Measurements from ENCODE around the gene SHLD2.
"Not testable (repeated sequence)": the region's sequence is repeated elsewhere in the genome, so short reads cannot be mapped to it uniquely, and the experiment has no call there.

The SHLD2 gene

GRCh38 chr10:87225148-87225547 lies 130.1 kb downstream of the SHLD2 start, which contains the start of gene NUTM2A:
Gene NUTM2A, plus strand, starts transcription at chr10:87225448. Its CDS starts 383 bp downstream, at chr10:87225831.
- H3K79me2 ChIP-seq (ENCODE audit: insufficient read depth, low read depth); H3K9ac ChIP-seq; H3K4me3 ChIP-seq (IDR thresholded peaks at IDR 0.05; ENCODE audit: insufficient read depth, low read depth, low read length); H3K27me3 ChIP-seq (ENCODE audit: insufficient read depth, low read depth); H3K27ac ChIP-seq; H3K4me2 ChIP-seq; H4K20me1 ChIP-seq (ENCODE audit: insufficient read depth); H3K4me1 ChIP-seq (ENCODE audit: low read depth, poor library complexity, severe bottlenecking); H3K36me3 ChIP-seq (ENCODE audit: insufficient read depth); H2AFZ ChIP-seq (ENCODE audit: low read depth): not testable (repeated sequence)

- not testable (repeated sequence) for H3K4me2 ChIP-seq; H3K79me2 ChIP-seq (ENCODE audit: insufficient read depth, low read depth); H3K9ac ChIP-seq; H3K4me3 ChIP-seq (IDR thresholded peaks at IDR 0.05; ENCODE audit: insufficient read depth, low read depth, low read length); H3K36me3 ChIP-seq (ENCODE audit: insufficient read depth); H2AFZ ChIP-seq (ENCODE audit: low read depth); H3K27me3 ChIP-seq (ENCODE audit: insufficient read depth, low read depth); H4K20me1 ChIP-seq (ENCODE audit: insufficient read depth); H3K4me1 ChIP-seq (ENCODE audit: low read depth, poor library complexity, severe bottlenecking); H3K27ac ChIP-seq
Observed at GRCh38 chr10:87228247-87228646, 133.2 kb downstream of the SHLD2 start.

GRCh38 chr10:87229211-87229610 lies 134.2 kb downstream of the SHLD2 start:
- H4K20me1 ChIP-seq (ENCODE audit: insufficient read depth); H3K4me3 ChIP-seq (IDR thresholded peaks at IDR 0.05; ENCODE audit: insufficient read depth, low read depth, low read length); H3K4me1 ChIP-seq (ENCODE audit: low read depth, poor library complexity, severe bottlenecking); H3K27ac ChIP-seq; H2AFZ ChIP-seq (ENCODE audit: low read depth); H3K79me2 ChIP-seq (ENCODE audit: insufficient read depth, low read depth); H3K9ac ChIP-seq; H3K27me3 ChIP-seq (ENCODE audit: insufficient read depth, low read depth); H3K4me2 ChIP-seq; H3K36me3 ChIP-seq (ENCODE audit: insufficient read depth): not testable (repeated sequence)

- H2AFZ ChIP-seq (ENCODE audit: low read depth); H3K27me3 ChIP-seq (ENCODE audit: insufficient read depth, low read depth); H4K20me1 ChIP-seq (ENCODE audit: insufficient read depth); H3K9ac ChIP-seq; H3K4me3 ChIP-seq (IDR thresholded peaks at IDR 0.05; ENCODE audit: insufficient read depth, low read depth, low read length); H3K27ac ChIP-seq; H3K79me2 ChIP-seq (ENCODE audit: insufficient read depth, low read depth); H3K36me3 ChIP-seq (ENCODE audit: insufficient read depth); H3K4me2 ChIP-seq; H3K4me1 ChIP-seq (ENCODE audit: low read depth, poor library complexity, severe bottlenecking): not testable (repeated sequence)
Observed at GRCh38 chr10:87234854-87235253, 139.8 kb downstream of the SHLD2 start.

GRCh38 chr10:87237244-87237643 lies 142.2 kb downstream of the SHLD2 start:
- H3K36me3 ChIP-seq (ENCODE audit: insufficient read depth); H3K27ac ChIP-seq; H3K4me2 ChIP-seq; H3K4me3 ChIP-seq (IDR thresholded peaks at IDR 0.05; ENCODE audit: insufficient read depth, low read depth, low read length); H3K27me3 ChIP-seq (ENCODE audit: insufficient read depth, low read depth); H2AFZ ChIP-seq (ENCODE audit: low read depth); H3K79me2 ChIP-seq (ENCODE audit: insufficient read depth, low read depth); H3K9ac ChIP-seq; H4K20me1 ChIP-seq (ENCODE audit: insufficient read depth); H3K4me1 ChIP-seq (ENCODE audit: low read depth, poor library complexity, severe bottlenecking): not testable (repeated sequence)

GRCh38 chr10:87239346-87239808 lies 144.4 kb downstream of the SHLD2 start:
- not testable (repeated sequence) for H3K4me2 ChIP-seq; H3K27ac ChIP-seq; H3K27me3 ChIP-seq (ENCODE audit: insufficient read depth, low read depth); H3K9ac ChIP-seq; H3K4me1 ChIP-seq (ENCODE audit: low read depth, poor library complexity, severe bottlenecking); H3K36me3 ChIP-seq (ENCODE audit: insufficient read depth); H4K20me1 ChIP-seq (ENCODE audit: insufficient read depth); H3K79me2 ChIP-seq (ENCODE audit: insufficient read depth, low read depth); H2AFZ ChIP-seq (ENCODE audit: low read depth); H3K4me3 ChIP-seq (IDR thresholded peaks at IDR 0.05; ENCODE audit: insufficient read depth, low read depth, low read length)

All from KMS-11 (cell line).